Retinal pigment epithelial cell (primary cell): ENCODE results near the gene SYT9.

Source experiments
- DNase-seq: peaks from one replicate; pipeline ENCODE4 v3.0.0-alpha.2; 2010; ENCODE audit warnings: low read depth
- H3K4me3 ChIP-seq: 2 replicates; pipeline ENCODE4 v1.5.1; 2011; ENCODE audit warnings: mild to moderate bottlenecking, low read length, control low read depth, moderate library complexity
- TF ChIP-seq, protein P1 (sequence below): conservative IDR thresholded peaks from 2 replicates; pipeline ENCODE4 v1.5.1; 2011; ENCODE audit warnings: low read depth, low read length, control low read depth, inconsistent platforms

Gene SYT9

DNA sequence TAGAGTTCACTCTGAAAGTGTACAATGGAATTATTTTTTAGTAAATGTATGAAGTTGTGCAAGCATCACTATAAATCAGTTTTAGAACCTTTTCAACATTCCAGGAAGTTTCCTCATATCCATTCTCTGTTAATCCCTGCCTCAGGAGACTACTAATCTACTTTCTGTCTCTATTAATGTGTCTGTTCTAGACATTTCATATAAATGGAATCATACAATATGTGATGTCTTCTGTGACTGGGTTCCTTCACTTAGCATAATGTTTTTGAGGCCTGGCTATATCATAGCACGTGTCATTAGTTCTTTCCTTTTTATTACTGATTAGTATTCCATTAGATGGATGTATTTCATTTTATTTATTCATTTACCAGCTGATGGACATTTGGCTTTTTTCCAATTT, 17.1 kb downstream of the SYT9 start:
- no peak overlapping the region for H3K4me3 ChIP-seq
- TF ChIP-seq, protein P1, sequence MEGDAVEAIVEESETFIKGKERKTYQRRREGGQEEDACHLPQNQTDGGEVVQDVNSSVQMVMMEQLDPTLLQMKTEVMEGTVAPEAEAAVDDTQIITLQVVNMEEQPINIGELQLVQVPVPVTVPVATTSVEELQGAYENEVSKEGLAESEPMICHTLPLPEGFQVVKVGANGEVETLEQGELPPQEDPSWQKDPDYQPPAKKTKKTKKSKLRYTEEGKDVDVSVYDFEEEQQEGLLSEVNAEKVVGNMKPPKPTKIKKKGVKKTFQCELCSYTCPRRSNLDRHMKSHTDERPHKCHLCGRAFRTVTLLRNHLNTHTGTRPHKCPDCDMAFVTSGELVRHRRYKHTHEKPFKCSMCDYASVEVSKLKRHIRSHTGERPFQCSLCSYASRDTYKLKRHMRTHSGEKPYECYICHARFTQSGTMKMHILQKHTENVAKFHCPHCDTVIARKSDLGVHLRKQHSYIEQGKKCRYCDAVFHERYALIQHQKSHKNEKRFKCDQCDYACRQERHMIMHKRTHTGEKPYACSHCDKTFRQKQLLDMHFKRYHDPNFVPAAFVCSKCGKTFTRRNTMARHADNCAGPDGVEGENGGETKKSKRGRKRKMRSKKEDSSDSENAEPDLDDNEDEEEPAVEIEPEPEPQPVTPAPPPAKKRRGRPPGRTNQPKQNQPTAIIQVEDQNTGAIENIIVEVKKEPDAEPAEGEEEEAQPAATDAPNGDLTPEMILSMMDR, result no peak

DNA sequence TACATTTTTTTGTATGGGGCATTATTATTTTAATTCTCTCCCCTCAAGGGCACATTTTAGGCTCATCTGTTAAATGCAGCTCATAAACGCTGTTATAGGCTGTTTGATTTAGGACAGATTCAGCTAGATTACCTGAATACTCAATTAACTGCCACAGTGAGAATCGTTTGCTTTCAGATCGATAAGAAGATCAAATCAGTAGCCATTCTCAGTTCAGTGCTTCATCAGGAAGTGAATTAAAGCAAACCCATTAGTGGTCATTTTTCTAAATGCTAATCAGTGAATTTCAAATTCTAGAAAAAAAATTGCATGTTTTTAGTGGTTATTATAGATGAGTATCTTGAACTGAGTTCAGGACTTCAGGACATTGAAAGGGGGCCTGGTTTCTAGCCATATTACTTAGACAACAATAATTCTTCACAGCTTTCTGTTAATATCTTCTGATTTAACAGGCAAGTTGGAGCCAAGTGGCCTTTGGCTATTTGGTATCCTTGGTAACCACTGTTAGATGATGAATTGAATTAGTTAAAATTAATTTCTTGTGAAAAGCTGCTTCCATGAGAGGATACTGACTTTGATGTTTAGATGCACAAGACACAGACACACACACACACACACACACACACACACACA, 18.6 kb downstream of the SYT9 start:
- DNase-seq, result no peak
- TF ChIP-seq, protein P1, result no peak
- H3K4me3 ChIP-seq, result no peak overlapping the region

More for the DNA sequence above, 17.1 kb downstream of the SYT9 start:
- no peak for DNase-seq

GRCh38 chr11:7272373-7272772, 20.7 kb downstream of the SYT9 start:
- DNase-seq, result no peak
- H3K4me3 ChIP-seq, result no peak overlapping the region
- TF ChIP-seq, protein P1, result no peak

GRCh38 chr11:7275133-7275532, 23.4 kb downstream of the SYT9 start:
- TF ChIP-seq, protein P1, result no peak
- DNase-seq, result no peak
- H3K4me3 ChIP-seq, result no peak overlapping the region

GRCh38 chr11:7278314-7278917, 26.7 kb downstream of the SYT9 start:
- TF ChIP-seq, protein P1, result peak; percentile 87
- no peak overlapping the region for H3K4me3 ChIP-seq
- DNase-seq, result no peak

DNA sequence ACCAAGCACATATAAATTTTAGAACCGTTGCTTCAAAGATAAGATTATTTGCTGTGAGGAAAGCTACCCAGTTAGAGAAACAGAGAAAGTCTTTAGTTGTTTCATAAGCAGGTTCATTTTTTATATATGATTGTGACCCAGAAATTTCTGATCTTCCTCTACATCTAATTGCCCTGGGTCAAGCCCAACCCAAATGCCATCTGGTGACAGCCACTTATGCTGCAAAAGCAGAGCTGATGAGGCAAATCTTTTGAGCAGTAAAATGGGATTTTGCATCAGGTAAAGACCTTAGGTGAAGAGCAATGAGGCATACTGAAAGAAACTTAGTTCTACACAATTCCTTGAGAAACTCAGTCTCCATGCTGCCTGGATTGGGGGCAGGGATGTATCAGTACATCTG, 28.0 kb downstream of the SYT9 start:
- H3K4me3 ChIP-seq, result no peak overlapping the region
- no peak for DNase-seq
- TF ChIP-seq, protein P1, result no peak

DNA sequence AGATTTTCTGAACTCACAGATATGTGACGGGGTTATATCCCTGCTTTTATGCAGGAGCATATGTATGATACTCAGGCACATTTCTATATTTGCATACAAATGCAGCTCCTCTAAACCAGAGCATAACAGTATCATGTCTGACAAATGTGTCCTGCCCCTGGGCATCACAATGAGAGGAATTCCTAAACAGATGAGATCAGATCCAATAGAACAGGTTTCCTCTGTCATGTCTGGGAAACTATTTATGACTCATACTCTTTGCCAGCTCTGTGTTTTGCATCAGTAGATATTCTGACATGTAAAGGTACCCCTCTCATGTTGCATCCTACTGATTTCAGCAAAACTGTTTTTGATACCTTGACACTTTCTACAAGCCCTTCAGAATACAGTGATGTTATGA, 29.4 kb downstream of the SYT9 start:
- TF ChIP-seq, protein P1, result no peak
- DNase-seq, result no peak
- no peak overlapping the region for H3K4me3 ChIP-seq
